HG02763 (cell line): ENCODE measurements around the gene CCL18.
"Not testable (repeated sequence)": the region's sequence is repeated elsewhere in the genome, so short reads cannot be mapped to it uniquely, and the experiment has no call there.

Source experiments
- ATAC-seq: cut with Tn5 transposase; IDR thresholded peaks from one replicate; pipeline ENCODE4 v1.9.1; 2021; ENCODE audit warnings: mild to moderate bottlenecking, moderate library complexity; ENCODE audit not compliant: unreplicated experiment

Gene CCL18

GRCh38 chr17:36099004-36099403 is 34.9 kb downstream of the CCL18 start:
- not testable (repeated sequence) for ATAC-seq

GRCh38 chr17:36103401-36103975 is 39.4 kb downstream of the CCL18 start, which contains the start of gene CCL4:
TSS of gene CCL4 (plus strand) at chr17:36103827. CDS start at chr17:36103906, 79 bp downstream.
- ATAC-seq, result peak; percentile 70

- ATAC-seq, result not testable (repeated sequence)
Observed at GRCh38 chr17:36104246-36104645, 40.2 kb downstream of the CCL18 start.

- no peak for ATAC-seq
Observed at GRCh38 chr17:36104701-36105181, 40.7 kb downstream of the CCL18 start.

DNA sequence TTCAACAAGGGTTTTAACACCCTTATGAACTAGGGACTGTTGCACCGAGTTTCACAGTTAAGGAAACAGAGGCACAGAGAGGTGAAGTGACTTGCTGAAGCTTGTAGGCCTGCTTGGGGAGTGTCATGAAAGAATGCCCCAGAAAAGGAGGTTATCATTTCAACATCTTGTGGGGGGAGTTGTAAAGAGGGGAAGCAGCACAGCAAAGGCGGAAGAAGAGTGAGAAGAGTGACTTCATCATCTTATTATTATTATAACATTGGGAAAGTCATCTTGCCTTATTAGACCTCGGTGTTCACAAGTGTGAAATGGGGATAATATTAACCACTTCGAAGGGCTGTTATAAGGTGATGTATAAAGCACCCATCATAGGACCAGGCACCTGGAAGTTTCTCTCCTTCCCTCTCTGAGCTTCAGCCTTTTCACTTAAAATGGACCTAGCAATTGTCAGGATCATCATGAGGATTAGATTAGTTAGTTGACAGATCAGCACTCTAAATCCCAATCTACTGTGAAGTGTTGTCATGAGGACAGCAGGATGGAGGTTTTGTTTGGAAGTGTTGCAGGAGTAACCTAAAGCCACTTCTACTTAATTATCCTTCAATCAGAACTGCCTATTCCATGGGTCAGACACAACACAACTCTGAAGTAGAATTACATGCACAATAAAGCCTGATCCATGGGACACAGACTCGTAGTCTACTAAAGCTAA is 41.9 kb downstream of the CCL18 start:
- no peak for ATAC-seq

DNA sequence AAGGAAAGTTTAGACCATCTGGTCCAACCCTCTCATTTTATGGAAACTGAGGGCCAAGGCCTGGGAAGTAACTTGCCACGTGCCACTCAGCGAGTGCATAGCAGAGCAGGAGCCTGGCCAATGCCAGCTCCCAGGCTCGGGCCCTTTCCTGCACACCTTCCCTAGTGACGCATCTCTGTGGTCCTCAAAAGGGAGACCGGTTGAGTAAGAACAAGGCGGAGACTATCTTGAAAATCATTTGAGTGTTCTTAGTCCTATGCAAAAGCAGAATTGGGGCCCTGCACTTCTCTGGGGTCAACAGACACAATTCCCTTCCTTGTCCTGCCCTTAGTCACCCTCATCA is 42.4 kb downstream of the CCL18 start:
- no peak for ATAC-seq

GRCh38 chr17:36107660-36108059 is 43.6 kb downstream of the CCL18 start:
- no peak for ATAC-seq

DNA sequence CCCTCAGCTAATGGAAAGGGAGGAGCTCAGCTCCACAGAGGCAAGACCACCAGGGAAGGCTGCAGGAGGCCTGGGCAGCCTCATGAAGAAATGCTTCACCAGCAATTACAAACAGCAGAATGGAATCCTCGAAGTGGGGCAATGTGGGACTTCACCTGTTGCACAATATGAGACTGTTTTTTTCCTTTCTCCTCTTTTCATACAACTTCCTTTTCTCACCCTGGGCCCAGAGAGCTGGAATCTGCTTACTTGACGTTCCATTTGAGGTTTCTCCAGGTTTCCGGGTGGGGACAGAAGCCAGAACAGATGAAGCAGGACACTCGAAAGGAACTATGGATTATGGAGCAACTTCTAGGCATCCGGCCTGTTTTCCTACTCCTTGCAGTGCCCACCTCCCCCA is 44.2 kb downstream of the CCL18 start:
- not testable (repeated sequence) for ATAC-seq

GRCh38 chr17:36111068-36111490 is 47.0 kb downstream of the CCL18 start:
- ATAC-seq, result no peak

GRCh38 chr17:36112572-36112971 is 48.5 kb downstream of the CCL18 start:
- ATAC-seq, result no peak

GRCh38 chr17:36113131-36113530 is 49.1 kb downstream of the CCL18 start:
- not testable (repeated sequence) for ATAC-seq

GRCh38 chr17:36114971-36115648 is 51.0 kb downstream of the CCL18 start:
- not testable (repeated sequence) for ATAC-seq

DNA sequence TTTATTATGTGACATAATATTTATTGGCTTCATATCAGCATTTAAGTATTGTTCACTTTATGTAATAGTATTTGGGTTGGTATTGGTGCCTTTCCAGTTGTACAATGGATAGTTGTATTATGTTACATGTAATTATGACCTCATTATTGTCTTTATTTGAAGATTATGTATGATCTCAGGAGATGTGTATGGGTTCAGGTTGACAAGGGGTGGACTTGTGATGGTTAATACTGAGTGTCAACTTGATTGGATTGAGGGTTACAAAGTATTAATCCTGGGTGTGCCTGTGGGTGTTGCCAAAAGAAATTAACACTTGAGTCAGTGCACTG is 51.5 kb downstream of the CCL18 start:
- not testable (repeated sequence) for ATAC-seq

DNA sequence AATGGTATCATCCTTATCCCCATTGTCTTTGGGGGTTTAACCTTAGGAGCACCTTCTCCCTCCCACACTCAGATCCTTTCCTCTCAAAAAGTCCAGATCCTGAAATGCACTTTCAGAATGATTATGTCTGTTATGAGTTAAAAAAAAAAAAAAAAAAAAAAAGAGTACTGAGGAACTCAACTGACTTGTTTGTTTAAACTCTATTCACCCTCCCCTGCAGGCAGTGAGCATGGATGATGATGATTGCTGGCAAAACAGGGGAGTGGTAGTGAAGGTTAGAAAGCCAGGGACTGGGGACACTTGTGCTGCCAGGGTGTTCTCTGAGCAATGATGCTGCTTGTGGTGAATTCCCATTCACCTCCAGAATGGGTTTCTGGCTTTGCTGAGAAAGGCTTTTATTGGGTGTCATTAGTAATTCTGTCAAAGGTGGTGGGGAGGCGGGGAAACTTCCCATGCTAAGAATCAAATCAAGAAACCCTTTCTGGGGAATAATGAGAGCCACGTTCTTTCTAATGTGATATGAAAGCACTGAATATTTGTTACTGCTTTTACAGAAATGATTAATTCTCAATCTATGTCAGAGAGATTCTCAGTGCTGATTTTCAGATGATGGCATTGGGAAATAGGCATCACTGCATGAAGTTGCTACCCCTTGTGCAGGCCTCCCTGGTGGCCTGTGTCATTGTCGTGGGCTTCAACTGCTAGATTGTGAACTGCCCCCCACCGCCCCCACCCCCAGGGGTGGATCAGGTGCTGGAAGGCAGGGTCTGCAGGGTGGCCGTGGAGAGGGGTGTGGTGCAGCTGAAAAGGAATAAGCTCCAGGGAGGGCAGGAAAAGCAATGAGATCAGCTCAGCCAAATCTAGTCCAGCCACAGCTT is 53.7 kb downstream of the CCL18 start:
- ATAC-seq, result no peak

- ATAC-seq, result no peak
Observed at GRCh38 chr17:36118477-36119353, 54.6 kb downstream of the CCL18 start.

DNA sequence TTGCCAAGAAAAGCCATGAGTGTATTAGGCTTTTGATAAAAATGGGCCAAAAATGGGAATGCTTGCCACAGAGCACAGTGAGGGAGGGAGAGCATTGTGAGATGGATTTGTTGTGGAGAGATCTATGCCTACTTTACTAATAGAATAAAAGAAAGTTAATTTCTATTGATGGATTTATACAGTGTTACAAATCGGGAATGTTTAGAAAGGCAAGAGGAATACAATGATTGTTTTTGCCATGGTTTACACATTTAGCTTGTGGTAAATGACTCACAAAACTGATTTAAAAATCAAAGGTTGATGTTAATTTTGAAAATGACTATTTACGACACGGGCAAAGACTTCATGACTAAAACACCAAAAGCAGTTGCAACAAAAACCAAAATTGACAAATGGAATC is 56.1 kb downstream of the CCL18 start:
- no peak for ATAC-seq

- not testable (repeated sequence) for ATAC-seq
Observed at GRCh38 chr17:36121099-36121498, 57.0 kb downstream of the CCL18 start.
